HUES6 (cell line): ENCODE measurements around the gene AURKA.
A peak's percentile ranks its signal among the peaks of the same experiment; 100 is the strongest.

Source experiments
- H3K27ac ChIP-seq: 2 replicates; pipeline ENCODE4 v1.7.0; 2013; ENCODE audit warnings: low read depth, mild to moderate bottlenecking, low read length, inconsistent platforms
- H3K27me3 ChIP-seq: 2 replicates; pipeline ENCODE4 v1.6.1; 2013; ENCODE audit warnings: low read length; ENCODE audit not compliant: control insufficient read depth, insufficient read depth
- H3K36me3 ChIP-seq: 2 replicates; pipeline ENCODE4 v1.6.1; 2013; ENCODE audit warnings: low read length; ENCODE audit not compliant: control insufficient read depth, insufficient read depth
- H3K4me1 ChIP-seq: 2 replicates; pipeline ENCODE4 v1.6.1; 2013; ENCODE audit warnings: low read length; ENCODE audit not compliant: control insufficient read depth, insufficient read depth
- H3K4me3 ChIP-seq: 2 replicates; pipeline ENCODE4 v1.5.1; 2013; ENCODE audit warnings: low read depth, low read length
- H3K9ac ChIP-seq: one replicate; pipeline ENCODE4 v1.6.1; 2013; ENCODE audit warnings: mild to moderate bottlenecking, low read length
- H3K9me3 ChIP-seq: 2 replicates; pipeline ENCODE4 v1.6.1; 2013; ENCODE audit warnings: low read depth, low read length; ENCODE audit not compliant: control insufficient read depth, insufficient read depth

Gene AURKA

GRCh38 chr20:56376331-56376730 is 15.7 kb downstream of the AURKA start:
- H3K9me3 ChIP-seq: no peaks in the 10 kb centered on the region
- H3K27me3 ChIP-seq: no peaks in the 10 kb centered on the region
- no peak overlapping the region for H3K4me3 ChIP-seq
- peaks cover 97% of the 10 kb centered on the region for H3K36me3 ChIP-seq
- H3K4me1 ChIP-seq: no peaks in the 10 kb centered on the region
- H3K9ac ChIP-seq: no peak overlapping the region
- H3K27ac ChIP-seq: no peak overlapping the region

GRCh38 chr20:56373942-56374341 is 18.1 kb downstream of the AURKA start:
- Histone ChIP-seq H3K9ac (no peak overlapping the region), H3K27me3 (no peaks in the 10 kb centered on the region), H3K4me1 (no peaks in the 10 kb centered on the region), H3K4me3 (no peak overlapping the region), H3K36me3 (peaks cover 96% of the 10 kb centered on the region), H3K27ac (no peak overlapping the region), H3K9me3 (no peaks in the 10 kb centered on the region)

- Histone ChIP-seq H3K9ac (no peak overlapping the region), H3K4me3 (no peak overlapping the region), H3K4me1 (no peaks in the 10 kb centered on the region), H3K27me3 (no peaks in the 10 kb centered on the region), H3K36me3 (peaks cover 91% of the 10 kb centered on the region), H3K27ac (no peak overlapping the region), H3K9me3 (no peaks in the 10 kb centered on the region)
Measured at GRCh38 chr20:56372850-56373249, 19.2 kb downstream of the AURKA start.

- Histone ChIP-seq H3K36me3 (peaks cover 90% of the 10 kb centered on the region), H3K9me3 (no peaks in the 10 kb centered on the region), H3K27me3 (no peaks in the 10 kb centered on the region), H3K9ac (no peak overlapping the region), H3K4me1 (no peaks in the 10 kb centered on the region), H3K4me3 (no peak overlapping the region), H3K27ac (no peak overlapping the region)
Measured at GRCh38 chr20:56371977-56372376, 20.0 kb downstream of the AURKA start.

- Histone ChIP-seq H3K27ac (no peak overlapping the region), H3K4me3 (no peak overlapping the region), H3K4me1 (no peaks in the 10 kb centered on the region), H3K9ac (no peak overlapping the region), H3K27me3 (no peaks in the 10 kb centered on the region), H3K36me3 (peaks cover 77% of the 10 kb centered on the region), H3K9me3 (no peaks in the 10 kb centered on the region)
Measured at GRCh38 chr20:56369179-56369578, 22.8 kb downstream of the AURKA start.

- Histone ChIP-seq H3K9ac (no peak overlapping the region), H3K36me3 (peaks cover 71% of the 10 kb centered on the region)
Measured at GRCh38 chr20:56368351-56369134, 23.5 kb downstream of the AURKA start.

GRCh38 chr20:56363491-56363890 is 28.5 kb downstream of the AURKA start:
- Histone ChIP-seq H3K4me1 (peaks cover 15% of the 10 kb centered on the region), H3K27ac (no peak overlapping the region), H3K9me3 (no peaks in the 10 kb centered on the region), H3K36me3 (peaks cover 23% of the 10 kb centered on the region), H3K4me3 (no peak overlapping the region), H3K27me3 (no peaks in the 10 kb centered on the region; the same call in 1 of the 2 replicates), H3K9ac (no peak overlapping the region)

More at GRCh38 chr20:56368351-56369134, 23.5 kb downstream of the AURKA start:
- H3K27ac ChIP-seq: no peak overlapping the region
- no peaks in the 10 kb centered on the region for H3K9me3 ChIP-seq
- H3K4me3 ChIP-seq: no peak overlapping the region
- no peaks in the 10 kb centered on the region for H3K4me1 ChIP-seq
- no peaks in the 10 kb centered on the region for H3K27me3 ChIP-seq

- Histone ChIP-seq H3K27me3 (no peaks in the 10 kb centered on the region; the same call in 1 of the 2 replicates), H3K4me1 (peaks cover 15% of the 10 kb centered on the region), H3K27ac (no peak overlapping the region), H3K36me3 (peaks cover 22% of the 10 kb centered on the region), H3K9me3 (no peaks in the 10 kb centered on the region), H3K9ac (no peak overlapping the region), H3K4me3 (no peak overlapping the region)
Measured at GRCh38 chr20:56362833-56363413, 29.1 kb downstream of the AURKA start.

GRCh38 chr20:56361900-56362299 is 30.1 kb downstream of the AURKA start:
- no peaks in the 10 kb centered on the region; the same call in 1 of the 2 replicates for H3K27me3 ChIP-seq
- H3K4me1 ChIP-seq: peaks cover 15% of the 10 kb centered on the region
- H3K36me3 ChIP-seq: peaks cover 13% of the 10 kb centered on the region
- H3K4me3 ChIP-seq: no peak overlapping the region
- no peak overlapping the region for H3K27ac ChIP-seq
- no peak overlapping the region for H3K9ac ChIP-seq
- no peaks in the 10 kb centered on the region for H3K9me3 ChIP-seq

- H3K9ac ChIP-seq: no peak overlapping the region
- H3K4me1 ChIP-seq: peaks cover 15% of the 10 kb centered on the region
- no peak overlapping the region for H3K4me3 ChIP-seq
- no peak overlapping the region for H3K27ac ChIP-seq
- peaks cover 6% of the 10 kb centered on the region for H3K36me3 ChIP-seq
- no peaks in the 10 kb centered on the region; the same call in 1 of the 2 replicates for H3K27me3 ChIP-seq
- H3K9me3 ChIP-seq: no peaks in the 10 kb centered on the region
Measured at GRCh38 chr20:56360908-56361205, 31.2 kb downstream of the AURKA start.

GRCh38 chr20:56360133-56360907 is 31.7 kb downstream of the AURKA start:
- Histone ChIP-seq H3K36me3 (peaks cover 5% of the 10 kb centered on the region; the same call in 1 of the 2 replicates), H3K4me3 (peak overlapping the region; percentile 97), H3K27ac (no peak overlapping the region), H3K9ac (peak overlapping the region; percentile 54), H3K27me3 (no peaks in the 10 kb centered on the region; the same call in 1 of the 2 replicates), H3K9me3 (no peaks in the 10 kb centered on the region), H3K4me1 (peaks cover 15% of the 10 kb centered on the region)
